Transverse colon (tissue), 3 donors: ENCODE data around the gene RBM17.

Experiments used
- EP300 ChIP-seq: sonication (generic); formaldehyde crosslinking; IDR thresholded peaks from one replicate; pipeline ENCODE4 v1.6.1; 2017; ENCODE audit warnings: antibody characterized with exemption, low read depth
- POLR2AphosphoS5 ChIP-seq, 3 donors: sonication (generic); formaldehyde crosslinking; IDR thresholded peaks; one replicate each; pipeline ENCODE4 v1.6.1; 2016; ENCODE audit warnings: antibody characterized with exemption in 3 of 3

DNA sequence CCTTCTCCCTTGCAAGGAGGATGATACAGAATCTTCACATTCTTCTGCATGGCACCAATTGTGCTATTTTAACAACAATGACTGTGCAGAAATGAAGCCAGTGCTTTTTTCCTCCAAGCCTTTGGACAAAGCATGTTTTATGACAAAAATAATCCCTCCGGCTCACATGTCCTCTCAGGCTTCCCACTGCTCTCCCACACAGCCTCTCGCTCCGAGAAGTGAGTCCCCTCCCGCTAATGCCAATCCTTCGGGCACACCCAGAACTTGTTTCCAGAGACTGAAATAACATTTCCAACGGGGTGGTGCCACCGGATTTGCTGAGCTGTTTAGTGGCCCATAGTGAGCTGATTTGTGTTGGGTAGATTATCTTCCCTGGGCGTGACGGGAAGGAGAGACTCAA is 35.8 kb downstream of the RBM17 start:
- TF ChIP-seq POLR2AphosphoS5 (IDR thresholded peaks at IDR 0.05) (no peak), EP300 (no peak)
